ENCODE results near the gene CIT.

- TF ChIP-seq CTCF (IDR thresholded peaks at IDR 0.05; ENCODE audit: low read length) (no peak), EZH2 (IDR thresholded peaks at IDR 0.05; ENCODE audit: borderline replicate concordance, low read length) (no peak)
Observed at GRCh38 chr12:119826661-119827445, 50.3 kb downstream of the CIT start.

All from OCI-LY1 (cell line).